A549 (cell line): ENCODE results near the gene ACSBG1. TPM values are rescaled to one million over a fixed set of nuclear protein-coding genes. Genes with fewer than 3 reads are reported as not detected.

ENCODE experiments used
- ATAC-seq, 2 experiments: fragments of 200-7000 bp in 1 of 2; fragments of >200 bp in 1 of 2; cut with Nextera tagmentation in 1 of 2; cut with Tn5 transposase in 1 of 2; 3 replicates each; pipeline versions ENCODE4 v1.8.0 to v1.9.1; 2018 to 2020; ENCODE audit warnings: mild to moderate bottlenecking in 1 of 2, moderate library complexity in 1 of 2
- CTCF ChIA-PET: fragments of 300-600 bp; sonication (Branson Sonifier 250); formaldehyde crosslinking; extraction: SDS; loops from one replicate; lab custom pipeline; 2021; ENCODE audit warnings: antibody characterized with exemption, inconsistent platforms; lab: Yijun Ruan, JAX
- POLR2A ChIA-PET: fragments of 350-600 bp; formaldehyde crosslinking; extraction: SDS; loops from one replicate; lab custom pipeline; 2021; ENCODE audit warnings: antibody characterized with exemption, inconsistent platforms; lab: Yijun Ruan, JAX
- DNase-seq, 2 experiments: peaks; one replicate each; pipeline versions ENCODE4 v3.0.0 to v3.0.0-alpha.2; 2011 to 2016; ENCODE audit warnings: low read depth in 1 of 2, low spot score in 1 of 2
- FAIRE-seq: peaks from 2 replicates; lab custom pipeline; 2011; peaks lifted over from hg19 to GRCh38; lab: Jason Lieb, UNC
- H3K27ac ChIP-seq, 2 experiments: fragments of >200 bp; sonication (Bioruptor Twin); formaldehyde crosslinking; 3 replicates each; pipeline ENCODE4 v1.5.1; 2016 to 2017
- H3K4me1 ChIP-seq: fragments of >200 bp; sonication (Bioruptor Twin); formaldehyde crosslinking; 3 replicates; pipeline ENCODE4 v1.6.1; 2016
- H3K4me2 ChIP-seq: fragments of >200 bp; sonication (Bioruptor Twin); formaldehyde crosslinking; 3 replicates; pipeline ENCODE4 v1.6.1; 2016
- H3K4me3 ChIP-seq: fragments of >200 bp; sonication (Bioruptor Twin); formaldehyde crosslinking; 3 replicates; pipeline ENCODE4 v1.5.1; 2016
- H3K9me3 ChIP-seq: fragments of >200 bp; sonication (Bioruptor Twin); formaldehyde crosslinking; 3 replicates; pipeline ENCODE4 v1.6.1; 2016
- BHLHE40 ChIP-seq: IDR thresholded peaks from 2 replicates; pipeline ENCODE4 v1.6.1; 2012; ENCODE audit warnings: low read depth, low read length, inconsistent platforms
- CBX2 ChIP-seq: fragments of 200-600 bp; sonication (generic); IDR thresholded peaks from 2 replicates; pipeline ENCODE4 v1.6.1; 2016; ENCODE audit warnings: low read depth, mild to moderate bottlenecking, borderline replicate concordance
- CBX8 ChIP-seq: fragments of 200-600 bp; sonication (generic); IDR thresholded peaks from 2 replicates; pipeline ENCODE4 v1.6.1; 2016
- CHD4 ChIP-seq: fragments of 200-600 bp; sonication (generic); IDR thresholded peaks from 2 replicates; pipeline ENCODE4 v1.6.1; 2016; ENCODE audit warnings: antibody characterized with exemption, mild to moderate bottlenecking, borderline replicate concordance
- CTCF ChIP-seq: fragments of >200 bp; sonication (Bioruptor Twin); formaldehyde crosslinking; IDR thresholded peaks from 3 replicates; pipeline ENCODE4 v1.5.1; 2016
- EHMT2 ChIP-seq: fragments of 200-600 bp; sonication (generic); IDR thresholded peaks from 2 replicates; pipeline ENCODE4 v1.6.1; 2016; ENCODE audit warnings: antibody characterized with exemption, low read depth, mild to moderate bottlenecking, moderate library complexity
- EP300 ChIP-seq, 2 experiments: fragments of >200 bp; sonication (Bioruptor Twin); formaldehyde crosslinking; IDR thresholded peaks; 2 replicates in 1 of 2; 3 replicates in 1 of 2; pipeline ENCODE4 v1.6.1; 2016 to 2017
- FOSB ChIP-seq: fragments of 250-450 bp; sonication (Bioruptor Pico); IDR thresholded peaks from 2 replicates; pipeline ENCODE4 v1.5.0; 2020; ENCODE audit warnings: mild to moderate bottlenecking, moderate library complexity
- GATA3 ChIP-seq: IDR thresholded peaks from 2 replicates; pipeline ENCODE4 v1.6.1; 2012; ENCODE audit warnings: borderline replicate concordance
- HES2 ChIP-seq: fragments of >200 bp; sonication (Bioruptor Twin); formaldehyde crosslinking; IDR thresholded peaks from 2 replicates; pipeline ENCODE4 v1.6.1; 2016
- HMGXB4 ChIP-seq: fragments of 250-450 bp; sonication (Bioruptor Pico); IDR thresholded peaks from 2 replicates; pipeline ENCODE4 v1.5.0; 2021; ENCODE audit warnings: mild to moderate bottlenecking, moderate library complexity, borderline replicate concordance
- HOXA7 ChIP-seq: fragments of 250-450 bp; sonication (Bioruptor Pico); IDR thresholded peaks from 2 replicates; pipeline ENCODE4 v1.5.0; 2020; ENCODE audit warnings: mild to moderate bottlenecking, moderate library complexity
- HOXB13 ChIP-seq: fragments of 250-450 bp; sonication (Bioruptor Pico); IDR thresholded peaks from 2 replicates; pipeline ENCODE4 v1.5.0; 2020; ENCODE audit warnings: low read depth, mild to moderate bottlenecking, moderate library complexity
- HOXB5 ChIP-seq: fragments of 250-450 bp; sonication (Bioruptor Pico); IDR thresholded peaks from 2 replicates; pipeline ENCODE4 v1.5.0; 2020; ENCODE audit warnings: mild to moderate bottlenecking, moderate library complexity
- JUN ChIP-seq, 2 experiments: fragments of >200 bp; sonication (Bioruptor Twin); formaldehyde crosslinking; IDR thresholded peaks; 2 replicates in 1 of 2; 3 replicates in 1 of 2; pipeline ENCODE4 v1.6.1; 2016 to 2017
- JUNB ChIP-seq: fragments of >200 bp; sonication (Bioruptor Twin); formaldehyde crosslinking; IDR thresholded peaks from 2 replicates; pipeline ENCODE4 v1.6.1; 2016
- KDM5A ChIP-seq: fragments of 200-600 bp; sonication (generic); IDR thresholded peaks from 2 replicates; pipeline ENCODE4 v1.6.1; 2016; ENCODE audit warnings: antibody characterized with exemption, mild to moderate bottlenecking
- MAFK ChIP-seq: fragments of 450-650 bp; IDR thresholded peaks from 2 replicates; pipeline ENCODE4 v1.6.1; 2014; ENCODE audit not compliant: partially characterized antibody
- MAZ ChIP-seq: fragments of 150-350 bp; IDR thresholded peaks from 2 replicates; pipeline ENCODE4 v1.6.1; 2014; ENCODE audit warnings: antibody characterized with exemption, low read depth, low read length, borderline replicate concordance
- NPAS2 ChIP-seq: fragments of 250-450 bp; sonication (Bioruptor Pico); IDR thresholded peaks from 2 replicates; pipeline ENCODE4 v1.8.0; 2022; ENCODE audit warnings: mild to moderate bottlenecking, moderate library complexity, borderline replicate concordance
- NR3C1 ChIP-seq: fragments of >200 bp; sonication (Bioruptor Twin); formaldehyde crosslinking; IDR thresholded peaks from 3 replicates; pipeline ENCODE4 v1.6.1; 2017
- POLR2A ChIP-seq: IDR thresholded peaks from 2 replicates; pipeline ENCODE4 v1.6.1; 2012; ENCODE audit warnings: mild to moderate bottlenecking, low read length
- POLR2AphosphoS2 ChIP-seq: conservative IDR thresholded peaks from 2 replicates; pipeline ENCODE4 v1.6.1; 2012; ENCODE audit warnings: low read length, improper control_type of control experiment, inconsistent platforms
- RAD21 ChIP-seq, 2 experiments: fragments of >200 bp in 1 of 2; sonication (Bioruptor Twin) in 1 of 2; formaldehyde crosslinking in 1 of 2; IDR thresholded peaks in 1 of 2; conservative IDR thresholded peaks in 1 of 2; 2 replicates in 1 of 2; 3 replicates in 1 of 2; pipeline ENCODE4 v1.6.1; 2012 to 2018; ENCODE audit warnings: inconsistent platforms in 1 of 2
- RCOR1 ChIP-seq: fragments of 150-350 bp; IDR thresholded peaks from 2 replicates; pipeline ENCODE4 v1.6.1; 2014; ENCODE audit warnings: antibody characterized with exemption, low read length, low read depth
- REST ChIP-seq: fragments of 200-600 bp; sonication (generic); IDR thresholded peaks from 2 replicates; pipeline ENCODE4 v1.6.1; 2016; ENCODE audit warnings: antibody characterized with exemption, mild to moderate bottlenecking, moderate library complexity
- SREBF2 ChIP-seq: fragments of 450-650 bp; IDR thresholded peaks from 2 replicates; pipeline ENCODE4 v1.6.1; 2014; ENCODE audit warnings: mild to moderate bottlenecking, moderate library complexity
- USF2 ChIP-seq: fragments of 450-650 bp; IDR thresholded peaks from 2 replicates; pipeline ENCODE4 v1.6.1; 2014; ENCODE audit warnings: antibody characterized with exemption
- WGBS: methylation state at CpG from one replicate; pipeline ENCODE4 v1.1.6; 2017; ENCODE audit errors: missing lambda C conversion rate; 5-methylcytosine and 5-hydroxymethylcytosine counted together
- polyA plus RNA-seq, 4 experiments: library from polyadenylated mRNA; depleted of rRNA in 3 of 4; stranded (reverse); fragments of >200 nt; fragmentation: RNase III in 1 of 4; extraction: RNeasy Plus Mini Kit Qiagen cat#74134 plus additional on column Dnase treatment in 1 of 4; gene quantifications; 2 replicates in 3 of 4; 3 replicates in 1 of 4; pipeline ENCODE4 v1.2.3, GENCODE V29; 2011 to 2017

Gene ACSBG1
- polyA plus RNA-seq, 2 of the 4 experiments (the other 2 are of a cell fraction) = 0.15 to 0.21 TPM

- Histone ChIP-seq H3K4me3 (no peak overlapping the region), H3K4me2 (no peak overlapping the region), H3K9me3 (no peaks in the 10 kb centered on the region), H3K27ac (no peak overlapping the region; a peak in 3 of 6 replicates), H3K4me1 (peaks cover 56% of the 10 kb centered on the region)
- ATAC-seq = no peak
- DNase-seq = no peak
- ChIA-PET POLR2A (no interaction called here), CTCF (interaction anchor here (0.7 to 10.1 kb wide), 10 partner anchors 9 to 312 kb away, joined by 3 to 75 read pairs (median 4); no protein-coding TSS in a partner anchor)
- no peak for FAIRE-seq
- TF ChIP-seq BHLHE40 (no peak), CHD4 (no peak), KDM5A (no peak), GATA3 (no peak), NR3C1 (no peak), CBX8 (no peak), EHMT2 (no peak), POLR2A (no peak), USF2 (no peak), MAZ (no peak), JUN (IDR thresholded peaks at IDR 0.05) (no peak), RAD21 (conservative IDR thresholded peaks at IDR 0.05 in 1 of 2, IDR thresholded peaks at IDR 0.05 in 1 of 2) (no peak)
- WGBS = 89% methylated on average over 4 of the region's 4 CpGs
Measured at GRCh38 chr15:78213956-78214355, 20.4 kb downstream of the ACSBG1 start.

- H3K27ac ChIP-seq = peak overlapping the region; percentile 52 to 69; a peak in 4 of 6 replicates
- ATAC-seq (no peak), FAIRE-seq (no peak), DNase-seq (no peak)
- H3K4me1 ChIP-seq = peaks cover 56% of the 10 kb centered on the region
- CTCF ChIA-PET = interaction anchor here (1.1 to 10.1 kb wide), 8 partner anchors 11 to 105 kb away, joined by 3 to 75 read pairs (median 10); no protein-coding TSS in a partner anchor
- TF ChIP-seq JUNB (no peak), POLR2A (no peak), CHD4 (no peak), NPAS2 (no peak), EP300 (IDR thresholded peaks at IDR 0.05) (no peak), FOSB (CRISPR knock-in tag) (no peak), HOXB5 (no peak), HMGXB4 (CRISPR knock-in tag) (no peak), CBX2 (no peak), HOXA7 (CRISPR knock-in tag) (no peak), REST (no peak), HOXB13 (CRISPR knock-in tag) (no peak), RCOR1 (no peak), SREBF2 (no peak), HES2 (no peak), MAFK (no peak), CTCF (no peak), POLR2AphosphoS2 (no peak)
- POLR2A ChIA-PET = no interaction called here
- no peak overlapping the region for H3K4me3 ChIP-seq
- H3K4me2 ChIP-seq = peak overlapping the region; percentile 60; the same call in 2 of the 3 replicates
- WGBS = 97% methylated on average over 5 of the region's 6 CpGs
- H3K9me3 ChIP-seq = no peaks in the 10 kb centered on the region
Measured at GRCh38 chr15:78213425-78213750, 21.0 kb downstream of the ACSBG1 start.
